ENCODE results near the gene SYNJ2.

The SYNJ2 gene

DNA sequence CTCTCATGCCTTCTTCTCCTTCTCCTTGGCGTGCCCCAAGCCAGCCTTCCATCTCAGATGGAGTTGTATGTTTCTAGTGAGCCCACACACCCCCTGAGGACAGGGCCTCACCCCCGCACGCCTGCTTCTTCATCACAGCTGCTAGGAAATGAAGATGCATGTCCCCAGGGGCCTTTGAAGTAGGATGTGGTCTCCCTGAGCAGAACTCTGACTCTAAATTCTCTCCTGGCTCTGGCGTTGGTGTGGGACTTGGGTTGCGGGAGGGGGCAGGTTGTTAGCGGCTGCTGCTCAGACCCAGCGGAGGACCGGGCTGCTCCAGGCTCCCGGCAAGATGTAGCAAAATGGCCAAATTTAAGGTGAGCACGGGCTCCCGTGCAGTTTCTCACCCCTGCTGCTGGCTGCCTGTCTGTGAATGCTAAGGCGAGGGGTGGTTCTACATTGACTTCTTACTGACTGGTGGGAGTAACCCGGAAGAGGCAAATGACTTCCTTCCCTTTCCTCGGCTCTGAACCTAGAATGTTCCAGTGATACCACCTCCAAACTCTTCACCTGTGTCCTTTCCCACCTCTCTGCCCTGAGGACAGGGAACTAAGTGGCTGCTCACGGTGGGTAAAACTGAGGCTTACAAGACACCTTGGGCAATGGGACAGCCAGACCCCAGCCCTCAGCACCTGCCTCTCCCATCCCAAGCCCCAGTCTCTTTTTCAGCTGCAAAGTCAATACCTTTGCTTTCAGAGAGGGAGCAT is 8.8 kb downstream of the SYNJ2 start:
- H4K20me1 ChIP-seq (ENCODE audit: insufficient read depth, low read length) = peaks cover 42% of the 10 kb centered on the region; the same call in 1 of the 2 replicates
- peak overlapping the region; percentile 28; the same call in 1 of the 2 replicates for H3K9ac ChIP-seq (ENCODE audit: low read depth, low read length)

DNA sequence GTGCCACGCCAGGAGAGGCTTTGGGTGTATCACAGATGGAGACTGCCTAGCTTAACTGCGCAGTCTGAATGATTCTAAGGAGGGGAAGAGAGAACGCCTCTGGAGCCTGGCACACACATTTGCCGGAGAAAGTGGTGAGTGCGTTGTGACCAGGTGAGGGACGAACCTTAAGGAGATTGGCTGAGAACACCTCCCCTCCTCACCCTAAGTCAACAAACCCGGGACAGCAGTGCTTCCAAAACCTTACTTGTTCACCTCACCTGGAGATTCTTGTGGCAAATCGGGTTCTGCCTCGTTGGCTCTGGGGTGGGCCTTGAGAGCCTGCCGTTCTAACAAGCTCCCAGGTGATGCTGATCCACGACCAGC is 9.4 kb downstream of the SYNJ2 start:
- H3K4me3 ChIP-seq (ENCODE audit: low read depth in 1 of 2, low read length in 2 of 2) = peak overlapping the region in 1 of 2 experiments; percentile 33; a peak in 2 of 4 replicates
- H2AFZ ChIP-seq (ENCODE audit: low read depth, low read length) = no peak overlapping the region
- DNase-seq = no peak
- TF ChIP-seq EZH2 (IDR thresholded peaks at IDR 0.05; ENCODE audit: borderline replicate concordance, low read depth, low read length, severe bottlenecking) = no peak
- TF ChIP-seq, protein P1, sequence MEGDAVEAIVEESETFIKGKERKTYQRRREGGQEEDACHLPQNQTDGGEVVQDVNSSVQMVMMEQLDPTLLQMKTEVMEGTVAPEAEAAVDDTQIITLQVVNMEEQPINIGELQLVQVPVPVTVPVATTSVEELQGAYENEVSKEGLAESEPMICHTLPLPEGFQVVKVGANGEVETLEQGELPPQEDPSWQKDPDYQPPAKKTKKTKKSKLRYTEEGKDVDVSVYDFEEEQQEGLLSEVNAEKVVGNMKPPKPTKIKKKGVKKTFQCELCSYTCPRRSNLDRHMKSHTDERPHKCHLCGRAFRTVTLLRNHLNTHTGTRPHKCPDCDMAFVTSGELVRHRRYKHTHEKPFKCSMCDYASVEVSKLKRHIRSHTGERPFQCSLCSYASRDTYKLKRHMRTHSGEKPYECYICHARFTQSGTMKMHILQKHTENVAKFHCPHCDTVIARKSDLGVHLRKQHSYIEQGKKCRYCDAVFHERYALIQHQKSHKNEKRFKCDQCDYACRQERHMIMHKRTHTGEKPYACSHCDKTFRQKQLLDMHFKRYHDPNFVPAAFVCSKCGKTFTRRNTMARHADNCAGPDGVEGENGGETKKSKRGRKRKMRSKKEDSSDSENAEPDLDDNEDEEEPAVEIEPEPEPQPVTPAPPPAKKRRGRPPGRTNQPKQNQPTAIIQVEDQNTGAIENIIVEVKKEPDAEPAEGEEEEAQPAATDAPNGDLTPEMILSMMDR (IDR thresholded peaks at IDR 0.05; ENCODE audit: borderline replicate concordance, extremely low read depth, low read length, poor library complexity, severe bottlenecking) = no peak
- H3K4me2 ChIP-seq (ENCODE audit: insufficient read depth, low read length) = peak overlapping the region; percentile 56
- no peak for ATAC-seq (ENCODE audit: insufficient read depth, low read depth)
- H3K27me3 ChIP-seq (ENCODE audit: insufficient read depth, low read length, poor library complexity) = no peaks in the 10 kb centered on the region
- H4K20me1 ChIP-seq (ENCODE audit: insufficient read depth, low read length) = peaks cover 40% of the 10 kb centered on the region; the same call in 1 of the 2 replicates
- peaks cover 31% of the 10 kb centered on the region for H3K4me1 ChIP-seq (ENCODE audit: insufficient read depth, low read length)
- peak overlapping the region; percentile 28; the same call in 1 of the 2 replicates for H3K9ac ChIP-seq (ENCODE audit: low read depth, low read length)
- H3K9me3 ChIP-seq (ENCODE audit: insufficient read depth, low read length, severe bottlenecking) = no peaks in the 10 kb centered on the region
- H3K27ac ChIP-seq (ENCODE audit: low read length) = peak overlapping the region; percentile 66
- peaks cover 81% of the 10 kb centered on the region for H3K79me2 ChIP-seq (ENCODE audit: insufficient read depth, low read length)
- H3K36me3 ChIP-seq (ENCODE audit: insufficient read depth, low read length) = no peaks in the 10 kb centered on the region

More for the DNA sequence above, 8.8 kb downstream of the SYNJ2 start:
- Histone ChIP-seq H3K4me1 (ENCODE audit: insufficient read depth, low read length) (peaks cover 31% of the 10 kb centered on the region), H3K27ac (ENCODE audit: low read length) (peak overlapping the region; percentile 69), H3K4me2 (ENCODE audit: insufficient read depth, low read length) (peak overlapping the region; percentile 56), H3K4me3 (ENCODE audit: low read depth in 1 of 2, low read length in 2 of 2) (peak overlapping the region in 1 of 2 experiments; percentile 33; a peak in 2 of 4 replicates), H3K27me3 (ENCODE audit: insufficient read depth, low read length, poor library complexity) (no peaks in the 10 kb centered on the region), H3K79me2 (ENCODE audit: insufficient read depth, low read length) (peaks cover 81% of the 10 kb centered on the region), H3K9me3 (ENCODE audit: insufficient read depth, low read length, severe bottlenecking) (no peaks in the 10 kb centered on the region), H3K36me3 (ENCODE audit: insufficient read depth, low read length) (no peaks in the 10 kb centered on the region), H2AFZ (ENCODE audit: low read depth, low read length) (no peak overlapping the region)
- ATAC-seq (ENCODE audit: insufficient read depth, low read depth) = peak; percentile 97
- DNase-seq = peak; percentile 90
- no peak for TF ChIP-seq EZH2 (IDR thresholded peaks at IDR 0.05; ENCODE audit: borderline replicate concordance, low read depth, low read length, severe bottlenecking)

DNA sequence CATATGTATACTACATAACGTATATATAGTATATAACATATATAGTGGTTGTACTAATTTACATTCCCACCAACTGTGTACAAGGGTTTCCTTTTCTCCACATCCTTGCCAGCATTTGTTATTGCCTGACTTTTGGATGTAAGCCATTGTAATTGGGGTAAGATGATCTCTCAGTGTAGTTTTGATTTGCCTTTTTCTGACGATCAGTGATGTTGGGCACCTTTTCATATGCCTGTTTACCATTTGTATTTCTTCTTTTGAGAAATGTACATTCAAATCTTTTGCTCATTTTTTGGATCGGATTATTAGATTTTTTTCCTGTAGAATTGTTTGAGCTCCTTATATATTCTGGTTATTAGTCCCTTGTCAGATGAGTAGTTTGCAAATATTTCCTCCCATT is 11.4 kb downstream of the SYNJ2 start:
- no peak overlapping the region for H3K4me3 ChIP-seq (ENCODE audit: low read depth in 1 of 2, low read length in 2 of 2)
- H3K36me3 ChIP-seq (ENCODE audit: insufficient read depth, low read length) = no peaks in the 10 kb centered on the region
- ATAC-seq (ENCODE audit: insufficient read depth, low read depth) (no peak), DNase-seq (no peak)
- no peak overlapping the region for H3K27ac ChIP-seq (ENCODE audit: low read length)
- H3K4me1 ChIP-seq (ENCODE audit: insufficient read depth, low read length) = peaks cover 31% of the 10 kb centered on the region
- no peak overlapping the region for H3K9ac ChIP-seq (ENCODE audit: low read depth, low read length)
- H3K27me3 ChIP-seq (ENCODE audit: insufficient read depth, low read length, poor library complexity) = no peaks in the 10 kb centered on the region
- no peak overlapping the region for H3K4me2 ChIP-seq (ENCODE audit: insufficient read depth, low read length)
- H2AFZ ChIP-seq (ENCODE audit: low read depth, low read length) = no peak overlapping the region
- peaks cover 47% of the 10 kb centered on the region; the same call in 1 of the 2 replicates for H4K20me1 ChIP-seq (ENCODE audit: insufficient read depth, low read length)
- H3K79me2 ChIP-seq (ENCODE audit: insufficient read depth, low read length) = peaks cover 86% of the 10 kb centered on the region
- no peak for TF ChIP-seq EZH2 (IDR thresholded peaks at IDR 0.05; ENCODE audit: borderline replicate concordance, low read depth, low read length, severe bottlenecking)
- TF ChIP-seq, protein P1 (IDR thresholded peaks at IDR 0.05; ENCODE audit: borderline replicate concordance, extremely low read depth, low read length, poor library complexity, severe bottlenecking) = no peak
- no peaks in the 10 kb centered on the region for H3K9me3 ChIP-seq (ENCODE audit: insufficient read depth, low read length, severe bottlenecking)

DNA sequence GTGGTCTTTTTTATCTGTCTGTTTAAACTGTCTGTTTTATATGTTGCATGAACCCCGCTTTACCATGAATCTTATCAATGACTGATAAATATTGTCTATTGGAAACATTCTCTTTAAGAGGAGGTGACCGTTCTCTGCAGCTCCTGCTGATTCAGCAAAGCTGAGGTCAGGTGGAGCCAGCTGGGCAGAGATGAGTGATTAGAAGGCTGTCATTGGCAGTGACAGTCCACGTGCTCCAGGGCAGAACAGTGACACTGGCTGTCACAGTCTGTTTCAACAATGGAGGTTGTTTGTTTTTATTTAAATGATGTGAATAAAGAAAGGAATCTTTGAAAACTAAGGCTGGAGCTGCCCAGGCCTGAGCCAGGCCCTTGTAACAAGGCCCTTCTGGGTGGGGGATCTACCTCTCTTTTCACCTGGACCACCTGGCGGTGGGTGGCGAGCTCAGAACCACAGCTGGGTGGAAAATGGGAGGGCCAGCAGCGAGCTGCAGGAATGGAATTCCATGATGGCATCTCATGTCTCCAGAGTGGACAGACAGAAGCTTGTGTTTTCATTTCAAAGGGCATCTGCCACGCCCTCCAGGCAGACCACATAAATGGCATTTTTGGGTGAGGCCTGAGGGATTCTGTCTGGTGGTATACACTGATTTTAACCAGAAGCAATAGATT is 12.6 kb downstream of the SYNJ2 start:
- H3K4me2 ChIP-seq (ENCODE audit: insufficient read depth, low read length) = no peak overlapping the region
- no peak for DNase-seq

More for the DNA sequence above, 12.6 kb downstream of the SYNJ2 start:
- Histone ChIP-seq H3K9ac (ENCODE audit: low read depth, low read length) (no peak overlapping the region), H4K20me1 (ENCODE audit: insufficient read depth, low read length) (peaks cover 49% of the 10 kb centered on the region; the same call in 1 of the 2 replicates), H3K27ac (ENCODE audit: low read length) (no peak overlapping the region), H3K36me3 (ENCODE audit: insufficient read depth, low read length) (no peaks in the 10 kb centered on the region), H3K4me1 (ENCODE audit: insufficient read depth, low read length) (peaks cover 22% of the 10 kb centered on the region), H3K27me3 (ENCODE audit: insufficient read depth, low read length, poor library complexity) (no peaks in the 10 kb centered on the region), H3K4me3 (ENCODE audit: low read depth in 1 of 2, low read length in 2 of 2) (no peak overlapping the region), H3K79me2 (ENCODE audit: insufficient read depth, low read length) (peaks cover 83% of the 10 kb centered on the region), H2AFZ (ENCODE audit: low read depth, low read length) (no peak overlapping the region), H3K9me3 (ENCODE audit: insufficient read depth, low read length, severe bottlenecking) (no peaks in the 10 kb centered on the region)
- no peak for ATAC-seq (ENCODE audit: insufficient read depth, low read depth)
- TF ChIP-seq, protein P1 (IDR thresholded peaks at IDR 0.05; ENCODE audit: borderline replicate concordance, extremely low read depth, low read length, poor library complexity, severe bottlenecking) = no peak
- TF ChIP-seq EZH2 (IDR thresholded peaks at IDR 0.05; ENCODE audit: borderline replicate concordance, low read depth, low read length, severe bottlenecking) = no peak
